Activated CD4-positive, alpha-beta T cell treated with anti-CD3 and anti-CD28 coated beads for 24 hours (primary cell): Measurements from ENCODE around the gene ZNF710.

Experiments used
- DNase-seq, 2 donors: peaks; one replicate each; pipeline ENCODE4 v3.0.0-alpha.2; 2020; ENCODE audit warnings: low read depth in 2 of 2

Gene ZNF710

GRCh38 chr15:89997079-89997478 is 4.0 kb upstream of the ZNF710 start:
- no peak for DNase-seq

DNA sequence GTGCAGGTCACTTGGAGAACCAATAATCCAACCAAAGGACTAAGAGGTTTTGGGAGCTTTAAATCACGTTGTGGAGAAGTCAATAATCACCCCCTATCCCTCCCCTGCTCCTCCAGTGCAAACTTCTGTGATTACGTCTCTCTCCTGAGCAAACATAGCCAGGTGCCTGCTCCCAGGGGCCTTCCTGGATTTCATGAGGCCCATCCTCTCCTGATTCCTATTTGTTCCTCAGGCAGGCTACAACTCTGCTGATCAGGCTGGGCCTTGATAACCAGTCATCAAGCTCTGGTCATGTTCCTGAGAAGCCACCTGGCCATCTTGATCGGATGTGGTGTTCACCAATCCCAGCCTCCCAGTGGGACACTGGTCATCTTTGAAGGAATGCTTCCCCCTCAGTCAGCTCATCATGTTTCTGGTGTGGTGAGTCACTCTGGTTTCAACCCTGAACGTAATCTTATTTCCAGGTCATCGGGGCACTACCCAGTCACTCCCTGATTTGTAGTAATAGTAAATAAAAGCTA is 2.9 kb upstream of the ZNF710 start:
- DNase-seq = no peak

- no peak for DNase-seq
Measured at GRCh38 chr15:89998923-89999675, 2.0 kb upstream of the ZNF710 start.

GRCh38 chr15:89999676-90000185 is 1.4 kb upstream of the ZNF710 start:
- no peak for DNase-seq

DNA sequence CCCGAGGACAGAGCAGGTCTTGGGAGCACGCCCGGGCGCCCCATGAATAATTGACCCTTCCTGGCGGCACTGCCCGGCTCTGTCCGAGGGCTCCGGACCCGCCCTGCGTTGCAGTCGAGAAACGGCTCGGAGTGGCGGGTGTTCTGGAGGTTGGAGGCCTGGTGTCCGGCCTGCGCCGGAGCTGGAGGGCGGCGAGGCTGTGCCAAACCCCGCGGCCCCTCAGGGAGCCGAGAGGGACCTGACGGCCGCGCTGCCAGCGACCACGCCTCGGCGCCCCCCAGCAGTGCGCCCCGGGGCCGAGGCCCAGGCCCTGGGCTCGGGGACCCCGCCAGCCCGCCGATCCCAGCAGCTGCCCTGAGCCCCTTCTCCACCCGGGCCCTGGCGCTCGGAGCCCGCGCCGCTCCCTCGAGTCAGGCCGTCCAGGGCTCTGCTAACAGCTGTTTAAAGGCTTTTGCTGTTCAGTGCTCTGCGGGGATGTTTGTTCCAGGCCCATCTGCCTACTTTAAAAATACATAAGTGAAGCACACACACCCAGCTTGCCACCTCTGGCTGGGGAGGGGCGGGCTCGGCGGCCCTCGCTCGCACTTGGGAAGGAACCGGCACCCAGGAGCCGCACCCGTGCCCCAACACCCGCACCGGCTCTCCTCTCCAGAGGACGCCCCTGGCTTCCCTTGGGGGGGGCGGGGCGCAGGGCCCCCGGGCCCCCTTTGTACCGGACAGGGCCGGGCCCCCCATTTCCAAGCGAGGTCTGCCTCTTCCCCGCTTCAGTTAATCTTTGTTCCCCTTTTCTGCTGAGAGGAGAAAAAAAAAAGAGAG is 730 bp upstream of the ZNF710 start:
- no peak for DNase-seq

GRCh38 chr15:90001683-90002427 is 731 bp downstream of the ZNF710 start:
- DNase-seq = peak; percentile 49 to 52

DNA sequence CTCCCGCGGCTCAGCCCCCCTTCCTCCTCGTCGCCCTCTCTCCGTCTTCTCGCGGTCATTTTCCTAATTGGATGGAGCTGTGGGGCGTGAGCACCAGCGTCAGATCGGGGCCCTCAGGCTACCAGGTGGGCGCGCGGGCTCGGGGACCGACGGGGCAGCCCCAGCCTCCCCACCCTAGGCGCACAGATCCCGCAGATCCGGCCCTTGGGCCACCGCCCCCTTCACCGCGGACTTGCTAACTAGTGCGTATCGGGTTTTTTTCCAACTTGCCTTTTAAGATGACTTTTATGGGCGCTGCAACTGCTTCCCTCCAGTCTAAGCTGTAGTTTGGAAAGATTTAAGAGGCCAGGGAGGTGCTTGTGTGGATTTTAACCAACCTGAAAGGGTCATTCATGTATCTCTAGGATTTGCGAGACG is 1.3 kb downstream of the ZNF710 start:
- DNase-seq = peak in 1 of 2 donors; percentile 24

GRCh38 chr15:90003736-90004135 is 2.6 kb downstream of the ZNF710 start:
- no peak for DNase-seq

DNA sequence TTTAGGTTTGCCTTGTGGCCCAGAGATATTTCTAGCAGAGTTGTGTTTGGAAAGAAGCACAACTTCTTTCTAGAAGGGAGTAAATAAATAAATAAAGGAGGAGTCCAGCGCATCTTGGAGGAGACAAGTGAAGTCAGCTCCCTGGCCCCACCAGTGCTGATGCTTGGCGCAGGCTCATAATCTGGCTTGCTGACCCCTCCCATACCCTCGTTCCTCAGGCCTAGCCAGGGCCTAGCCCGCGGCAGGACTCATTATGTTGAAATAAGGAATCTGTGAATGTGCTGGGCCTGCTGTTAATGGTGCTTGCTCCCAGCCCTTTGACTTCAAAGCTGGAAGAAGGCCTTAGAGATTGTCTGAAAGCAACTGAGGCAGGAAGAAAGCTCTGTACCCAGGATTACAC is 3.1 kb downstream of the ZNF710 start:
- DNase-seq = no peak

DNA sequence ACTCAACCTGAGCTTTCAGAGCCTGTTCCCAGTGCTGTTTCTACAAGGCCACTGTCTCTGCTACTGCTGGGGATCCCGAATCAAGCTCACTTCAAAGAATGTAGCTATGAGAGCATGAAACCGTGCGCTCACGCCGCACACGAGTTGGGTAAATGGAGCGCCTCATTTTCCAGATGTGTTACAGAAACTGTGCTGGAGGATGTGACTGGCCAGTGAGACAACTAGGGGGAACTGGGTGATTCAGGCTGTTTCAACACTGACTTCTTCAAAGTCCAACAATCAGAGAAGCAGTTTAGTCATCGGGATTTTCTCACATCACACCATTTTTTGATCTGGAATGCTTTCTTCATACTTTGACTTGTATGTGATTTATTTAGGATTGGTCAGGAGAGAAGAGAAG is 3.5 kb downstream of the ZNF710 start:
- peak in 1 of 2 donors; percentile 34 for DNase-seq

DNA sequence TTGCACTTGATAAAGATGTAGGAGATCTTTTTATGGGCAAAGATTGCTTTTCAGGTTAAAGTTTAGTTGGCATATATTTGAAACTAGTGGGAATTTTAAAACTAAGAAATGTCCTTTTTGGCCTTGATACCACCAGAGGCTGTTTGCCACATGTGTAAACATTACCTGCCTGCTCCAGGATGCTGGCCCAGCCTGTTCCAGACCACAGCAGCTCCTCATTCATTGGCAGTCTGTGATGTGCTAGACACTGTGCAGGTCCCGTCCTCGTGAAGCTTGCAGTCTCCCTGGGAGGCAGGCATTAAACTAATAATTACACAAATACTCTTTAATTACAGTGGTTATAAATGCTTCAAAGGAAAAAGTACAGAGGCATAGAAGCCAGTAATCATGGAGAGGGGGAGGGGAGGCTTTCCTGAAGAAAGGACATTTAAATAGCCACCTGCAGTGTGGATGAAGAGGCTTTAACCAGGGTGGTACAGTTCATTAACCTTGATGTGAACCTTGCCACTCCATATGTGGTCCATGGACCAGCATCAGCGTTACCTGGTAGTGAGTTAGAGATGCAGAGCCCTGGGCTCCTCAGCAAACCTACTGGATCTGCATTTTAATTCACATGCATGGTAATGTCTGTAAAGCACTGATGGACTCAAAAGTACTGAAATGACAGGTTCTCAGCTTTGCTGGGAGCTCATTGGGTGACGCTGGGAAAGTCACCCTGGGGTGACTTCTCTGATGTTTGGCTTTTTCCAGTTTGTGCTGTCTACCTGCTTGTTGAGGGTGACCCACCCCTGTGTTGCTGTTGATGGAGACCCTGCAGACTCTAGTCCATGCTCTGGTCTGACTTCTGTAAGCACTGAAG is 5.3 kb downstream of the ZNF710 start:
- DNase-seq = no peak

DNA sequence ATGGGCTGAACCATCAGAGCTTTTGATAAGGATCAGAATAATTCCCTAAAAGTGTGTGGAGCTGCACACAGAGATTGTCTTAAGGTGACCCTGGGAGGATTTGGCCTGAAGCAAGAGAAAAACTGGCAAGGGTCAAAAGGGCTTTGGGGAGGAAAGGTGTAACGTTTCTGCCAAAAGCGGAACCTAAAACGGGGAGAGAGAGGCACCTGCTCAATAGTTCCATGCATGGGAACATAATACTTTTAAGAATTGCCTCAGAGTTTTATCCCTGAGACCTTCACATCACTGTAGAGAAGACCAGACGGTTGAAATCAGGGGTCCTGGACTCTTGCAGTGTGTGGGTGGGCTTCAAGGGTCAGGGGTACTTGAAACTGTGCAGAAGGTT is 5.9 kb downstream of the ZNF710 start:
- DNase-seq = no peak

- no peak for DNase-seq
Measured at GRCh38 chr15:90008607-90009006, 7.5 kb downstream of the ZNF710 start.

DNA sequence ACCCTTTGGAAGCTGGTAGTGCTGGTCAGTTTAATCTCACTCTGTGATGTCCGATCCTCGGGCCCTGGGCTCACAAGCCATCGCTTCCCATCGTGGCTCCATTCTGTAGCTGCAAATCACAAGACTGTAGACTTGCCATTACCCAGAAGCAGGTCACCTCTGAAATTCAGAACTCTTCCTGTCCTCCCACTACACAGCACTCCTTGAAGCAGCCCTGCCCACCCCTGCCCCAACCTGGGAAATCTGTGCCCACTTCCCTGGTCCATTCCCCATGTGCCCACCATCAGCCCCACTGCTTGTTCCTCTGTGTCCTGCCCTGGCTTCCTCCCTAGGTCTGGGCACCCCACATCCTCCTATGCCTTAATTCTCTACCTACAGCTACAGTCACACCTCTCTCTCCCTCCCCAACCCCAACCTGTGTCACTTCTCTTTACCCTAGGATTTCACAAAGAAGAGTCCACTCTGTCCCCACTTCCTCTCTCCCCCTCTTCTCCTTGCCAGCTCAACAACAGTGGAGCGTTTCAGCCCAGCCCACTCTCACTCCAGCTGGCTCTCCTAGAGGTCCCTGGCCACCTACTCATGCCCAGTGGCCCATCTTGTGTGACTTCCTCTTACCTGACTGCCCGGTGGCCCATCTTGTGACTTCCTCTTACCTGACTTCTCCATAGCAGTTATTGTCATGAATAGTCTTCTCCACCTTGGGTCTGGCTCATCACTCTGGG is 8.3 kb downstream of the ZNF710 start:
- DNase-seq = no peak

- DNase-seq = no peak
Measured at GRCh38 chr15:90011705-90012104, 10.6 kb downstream of the ZNF710 start.

DNA sequence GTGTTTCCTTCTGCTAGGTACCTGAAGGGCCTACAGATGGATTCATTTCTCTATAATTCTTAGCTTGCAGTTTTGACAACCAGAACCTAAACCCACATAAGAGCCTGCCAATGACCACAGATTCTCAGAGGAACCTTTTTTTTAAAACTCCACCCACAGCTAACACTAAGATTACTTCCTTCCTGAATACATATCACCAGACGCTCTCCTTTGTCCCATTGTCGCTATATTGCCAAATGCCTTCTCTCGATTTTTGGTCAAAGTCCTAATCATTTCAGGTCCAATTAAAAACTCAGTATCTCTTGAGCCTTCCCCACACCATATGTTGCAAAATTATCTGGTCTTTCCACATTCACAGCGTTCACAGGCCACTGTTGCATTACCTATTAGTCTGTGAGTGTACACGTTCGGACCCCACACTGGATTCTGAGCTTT is 12.4 kb downstream of the ZNF710 start:
- no peak for DNase-seq

DNA sequence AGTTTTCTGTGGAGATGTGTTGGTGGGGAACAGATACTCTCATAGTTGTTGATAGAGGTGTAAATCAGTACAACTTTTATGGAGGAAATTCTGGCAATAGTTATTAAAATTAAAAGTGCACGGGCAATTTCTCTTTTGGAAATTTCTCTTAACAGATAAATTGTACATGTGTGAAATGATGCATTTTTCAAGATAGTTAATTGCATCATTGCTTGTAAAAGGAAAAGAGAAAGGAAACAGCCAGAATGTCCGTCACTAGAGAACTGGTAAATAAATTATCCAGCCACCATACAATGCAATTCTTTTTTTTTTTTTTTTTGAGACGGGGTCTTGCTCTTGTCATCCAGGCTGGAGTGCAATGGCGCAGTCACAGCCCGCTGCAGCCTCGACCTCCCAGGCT is 14.2 kb downstream of the ZNF710 start:
- no peak for DNase-seq

DNA sequence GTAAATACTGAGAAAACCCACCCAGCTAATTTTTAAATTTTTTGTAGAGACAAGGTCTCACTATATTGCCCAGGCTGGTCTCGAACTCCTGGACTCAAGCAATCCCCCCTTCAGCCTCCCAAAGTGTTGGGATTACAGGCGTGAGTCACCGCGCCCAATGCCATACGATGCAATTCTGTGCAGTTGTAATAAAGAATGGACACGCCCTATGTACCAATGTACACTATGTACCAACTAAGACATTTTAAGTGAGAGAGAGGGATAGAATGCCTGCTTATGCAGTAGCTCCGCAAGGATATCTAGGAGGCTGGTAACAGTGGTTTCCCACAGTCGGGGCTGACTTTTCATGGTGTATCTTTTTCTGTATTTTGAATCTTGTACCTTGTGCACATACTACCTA is 14.6 kb downstream of the ZNF710 start:
- no peak for DNase-seq

- no peak for DNase-seq
Measured at GRCh38 chr15:90016721-90017120, 15.6 kb downstream of the ZNF710 start.

DNA sequence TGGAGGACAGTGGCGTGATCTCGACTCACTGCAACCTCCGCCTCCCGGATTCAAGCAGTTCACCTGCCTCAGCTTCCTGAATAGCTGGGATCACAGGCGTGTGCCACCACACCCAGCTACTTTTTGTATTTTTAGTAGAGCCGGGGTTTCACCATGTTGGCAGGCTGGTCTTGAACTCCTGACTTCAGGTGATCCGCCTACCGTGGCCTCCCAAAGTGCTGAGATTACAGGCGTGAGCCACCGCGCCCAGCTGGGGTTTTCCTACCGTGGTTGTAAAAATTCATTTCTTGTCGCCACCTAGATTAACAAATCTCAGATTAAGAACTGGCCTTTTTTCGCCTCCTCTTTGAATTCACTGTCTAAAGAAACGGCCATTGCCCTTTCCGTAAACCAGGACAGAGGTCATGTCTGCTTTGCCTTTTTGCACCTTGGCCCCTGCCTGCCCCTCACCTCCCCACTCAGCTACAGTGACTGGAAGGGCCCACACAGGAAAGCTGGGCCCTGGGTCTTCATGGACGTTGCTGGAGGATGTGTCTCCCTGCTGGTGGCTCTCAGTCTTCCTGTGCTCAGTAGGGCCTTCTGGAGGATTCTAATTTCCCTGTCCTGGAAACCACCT is 17.2 kb downstream of the ZNF710 start:
- DNase-seq = no peak
